Caco-2 (cell line): ENCODE data around the gene MYOF. TPM values are rescaled to one million over a fixed set of nuclear protein-coding genes. Genes with fewer than 3 reads are reported as not detected.

Experiments
- BruUV-seq: library from RNA; stranded (reverse); fragments of 400-500 nt; replicated peaks from 2 replicates; lab custom pipeline; 2021; lab: Mats Ljungman, UMichigan
- CTCF ChIA-PET: fragments of 300-600 bp; sonication (Branson Sonifier 250); formaldehyde crosslinking; loops from one replicate; lab custom pipeline; 2022; ENCODE audit warnings: antibody characterized with exemption; lab: Charles Lee
- POLR2A ChIA-PET: fragments of 300-600 bp; sonication (Branson Sonifier 250); formaldehyde crosslinking; loops from one replicate; lab custom pipeline; 2022; ENCODE audit warnings: antibody characterized with exemption; lab: Charles Lee
- DNase-seq, 2 experiments: peaks; one replicate each; pipeline versions ENCODE4 v3.0.0 to v3.0.0-alpha.2; 2020 to 2022
- H3K27me3 ChIP-seq: replicated peaks from 2 replicates; pipeline ENCODE4 v1.6.0; 2011; ENCODE audit warnings: low read length; ENCODE audit not compliant: control insufficient read depth, insufficient read depth
- H3K36me3 ChIP-seq: 2 replicates; pipeline ENCODE4 v1.5.1; 2011; ENCODE audit warnings: low read length; ENCODE audit not compliant: control insufficient read depth, insufficient read depth
- H3K4me1 ChIP-seq: fragments of 250-450 bp; sonication (Bioruptor Pico); 2 replicates; pipeline ENCODE4 v1.5.1; 2020; ENCODE audit warnings: mild to moderate bottlenecking
- H3K4me3 ChIP-seq: 2 replicates; pipeline ENCODE4 v1.5.1; 2011; ENCODE audit warnings: low read depth, mild to moderate bottlenecking, control low read depth, low read length
- H3K9me3 ChIP-seq: fragments of 250-450 bp; sonication (Bioruptor Pico); 2 replicates; pipeline ENCODE4 v1.5.1; 2020; ENCODE audit warnings: mild to moderate bottlenecking, moderate library complexity
- H3K27ac Mint-ChIP-seq: one replicate; pipeline ENCODE4 v1.8.0; 2022; ENCODE audit warnings: mixed read lengths; ENCODE audit not compliant: unreplicated experiment
- H3K27me3 Mint-ChIP-seq: one replicate; pipeline ENCODE4 v1.8.0; 2022; ENCODE audit warnings: mixed read lengths; ENCODE audit not compliant: insufficient read depth, unreplicated experiment
- H3K36me3 Mint-ChIP-seq: one replicate; pipeline ENCODE4 v1.8.0; 2022; ENCODE audit warnings: mild to moderate bottlenecking, mixed read lengths; ENCODE audit not compliant: insufficient read depth, unreplicated experiment
- H3K4me1 Mint-ChIP-seq: one replicate; pipeline ENCODE4 v1.8.0; 2022; ENCODE audit warnings: low read depth, mixed read lengths; ENCODE audit not compliant: unreplicated experiment
- H3K4me3 Mint-ChIP-seq: one replicate; pipeline ENCODE4 v1.8.0; 2022; ENCODE audit warnings: mild to moderate bottlenecking, moderate library complexity, mixed read lengths; ENCODE audit not compliant: unreplicated experiment
- H3K9me3 Mint-ChIP-seq: one replicate; pipeline ENCODE4 v1.8.0; 2022; ENCODE audit warnings: mixed read lengths; ENCODE audit not compliant: unreplicated experiment
- CTCF ChIP-seq, 2 experiments: fragments of 200-600 bp in 1 of 2; IDR thresholded peaks; 1 replicate in 1 of 2; 2 replicates in 1 of 2; pipeline versions ENCODE4 v1.5.1 to v1.8.0; 2011 to 2022; ENCODE audit warnings: antibody characterized with exemption in 1 of 2, control low read depth in 1 of 2, inconsistent platforms in 1 of 2, low read depth in 1 of 2, low read length in 1 of 2, mild to moderate bottlenecking in 1 of 2, moderate library complexity in 1 of 2; ENCODE audit not compliant: insufficient read depth in 1 of 2, severe bottlenecking in 1 of 2, unreplicated experiment in 1 of 2
- intact Hi-C: fragments of 100-400 bp; cut with micrococcal nuclease; formaldehyde crosslinking; loops from one replicate; pipeline ENCODE4 v1.10.0; 2022; ENCODE audit not compliant: unreplicated experiment
- total RNA-seq: library from RNA; stranded (reverse); gene quantifications from 2 replicates; pipeline ENCODE4 v1.2.3, GENCODE V29; 2022

Gene MYOF
- total RNA-seq, 1 experiment from 2014 or later, result 148 TPM

GRCh38 chr10:93454736-93455135 lies 27.4 kb downstream of the MYOF start:
- intact Hi-C loops, result no loop called here
- no peaks in the 10 kb centered on the region for H3K9me3 ChIP-seq
- Mint-ChIP-seq H3K27ac (peak overlapping the region; percentile 22), H3K36me3 (peaks cover 91% of the 10 kb centered on the region), H3K4me3 (no peak overlapping the region), H3K4me1 (peaks cover 39% of the 10 kb centered on the region), H3K9me3 (no peaks in the 10 kb centered on the region), H3K27me3 (no peaks in the 10 kb centered on the region)
- no TSS peak for BruUV-seq
- TF ChIP-seq CTCF (IDR thresholded peaks at IDR 0.05; ENCODE audit: insufficient read depth in 1 of 2, low read depth in 1 of 2, low read length in 1 of 2, severe bottlenecking in 1 of 2, unreplicated experiment in 1 of 2), result no peak
- ChIA-PET POLR2A (no interaction called here), CTCF (no interaction called here)
- peaks cover 2% of the 10 kb centered on the region; the same call in 1 of the 2 replicates for H3K36me3 ChIP-seq
- H3K27me3 ChIP-seq, result no peaks in the 10 kb centered on the region
- H3K4me1 ChIP-seq, result peaks cover 42% of the 10 kb centered on the region
- H3K4me3 ChIP-seq, result no peak overlapping the region
- DNase-seq, result no peak

GRCh38 chr10:93454146-93454545 lies 28.0 kb downstream of the MYOF start:
- H3K36me3 Mint-ChIP-seq, result peaks cover 92% of the 10 kb centered on the region
- no peak for DNase-seq
- BruUV-seq, result no TSS peak
- no peak for TF ChIP-seq CTCF (IDR thresholded peaks at IDR 0.05; ENCODE audit: insufficient read depth in 1 of 2, low read depth in 1 of 2, low read length in 1 of 2, severe bottlenecking in 1 of 2, unreplicated experiment in 1 of 2)
- H3K27me3 ChIP-seq, result no peaks in the 10 kb centered on the region
- H3K4me3 ChIP-seq, result no peak overlapping the region
- H3K27me3 Mint-ChIP-seq, result no peaks in the 10 kb centered on the region
- H3K4me1 ChIP-seq, result peaks cover 36% of the 10 kb centered on the region
- peaks cover 33% of the 10 kb centered on the region for H3K4me1 Mint-ChIP-seq
- peak overlapping the region; percentile 22 for H3K27ac Mint-ChIP-seq
- H3K36me3 ChIP-seq, result peaks cover 2% of the 10 kb centered on the region; the same call in 1 of the 2 replicates
- H3K9me3 Mint-ChIP-seq, result no peaks in the 10 kb centered on the region
- intact Hi-C loops, result no loop called here
- POLR2A ChIA-PET, result no interaction called here
- H3K9me3 ChIP-seq, result no peaks in the 10 kb centered on the region
- CTCF ChIA-PET, result no interaction called here
- H3K4me3 Mint-ChIP-seq, result no peak overlapping the region

- H3K27ac Mint-ChIP-seq, result peak overlapping the region; percentile 4
- Histone ChIP-seq H3K36me3 (peaks cover 2% of the 10 kb centered on the region; the same call in 1 of the 2 replicates), H3K9me3 (no peaks in the 10 kb centered on the region), H3K4me1 (peaks cover 19% of the 10 kb centered on the region), H3K4me3 (no peak overlapping the region), H3K27me3 (no peaks in the 10 kb centered on the region)
- H3K9me3 Mint-ChIP-seq, result no peaks in the 10 kb centered on the region
- ChIA-PET CTCF (no interaction called here), POLR2A (no interaction called here)
- intact Hi-C loops, result no loop called here
- peaks cover 36% of the 10 kb centered on the region for H3K4me1 Mint-ChIP-seq
- no peak for DNase-seq
- no peak for TF ChIP-seq CTCF (IDR thresholded peaks at IDR 0.05; ENCODE audit: insufficient read depth in 1 of 2, low read depth in 1 of 2, low read length in 1 of 2, severe bottlenecking in 1 of 2, unreplicated experiment in 1 of 2)
- peaks cover 96% of the 10 kb centered on the region for H3K36me3 Mint-ChIP-seq
- no TSS peak for BruUV-seq
- no peaks in the 10 kb centered on the region for H3K27me3 Mint-ChIP-seq
- no peak overlapping the region for H3K4me3 Mint-ChIP-seq
These were observed 30.0 kb downstream of the MYOF start for GRCh38 chr10:93452143-93452542.
